Glomerular endothelial cell (primary cell): ENCODE data around the gene RNF135. TPM values are rescaled to one million over a fixed set of nuclear protein-coding genes. Genes with fewer than 3 reads are reported as not detected.
"Not testable (repeated sequence)": the region's sequence is repeated elsewhere in the genome, so short reads cannot be mapped to it uniquely, and the experiment has no call there.

Experiments used
- DNase-seq: peaks from one replicate; pipeline ENCODE4 v3.0.0-alpha.2; 2011; ENCODE audit warnings: low read depth, low spot score; ENCODE audit errors: extremely low read depth
- total RNA-seq: library from RNA; depleted of rRNA; stranded (reverse); fragments of >200 nt; gene quantifications from 2 replicates; pipeline ENCODE4 v1.2.3, GENCODE V29; 2015

Gene RNF135
- total RNA-seq, 1 donor from 2014 or later = 18.1 TPM

- DNase-seq = no peak
These were observed 26.4 kb downstream of the RNF135 start for GRCh38 chr17:30997270-30997669.

GRCh38 chr17:30997842-30998241 is 27.0 kb downstream of the RNF135 start:
- no peak for DNase-seq

DNA sequence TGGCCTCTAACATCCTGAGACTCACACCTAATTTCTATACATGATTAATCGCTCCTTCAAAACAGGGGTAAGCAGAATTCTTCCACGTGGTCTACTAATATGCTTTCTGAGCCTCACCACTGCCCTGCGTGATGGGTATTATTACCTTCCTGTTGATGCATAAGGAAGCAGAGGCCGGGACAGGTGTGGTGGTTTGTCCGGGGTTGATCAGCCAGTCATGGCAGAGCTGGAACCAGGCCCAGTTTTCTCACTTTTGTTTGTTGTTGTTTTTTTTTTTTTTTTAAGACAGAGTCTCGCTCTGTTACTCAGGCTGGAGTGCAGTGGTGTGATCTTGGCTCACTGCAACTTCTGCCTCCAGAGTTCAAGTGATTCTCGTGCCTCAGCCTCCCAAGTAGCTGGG is 31.2 kb downstream of the RNF135 start:
- no peak for DNase-seq

GRCh38 chr17:31003225-31003866 is 32.5 kb downstream of the RNF135 start:
- no peak for DNase-seq

DNA sequence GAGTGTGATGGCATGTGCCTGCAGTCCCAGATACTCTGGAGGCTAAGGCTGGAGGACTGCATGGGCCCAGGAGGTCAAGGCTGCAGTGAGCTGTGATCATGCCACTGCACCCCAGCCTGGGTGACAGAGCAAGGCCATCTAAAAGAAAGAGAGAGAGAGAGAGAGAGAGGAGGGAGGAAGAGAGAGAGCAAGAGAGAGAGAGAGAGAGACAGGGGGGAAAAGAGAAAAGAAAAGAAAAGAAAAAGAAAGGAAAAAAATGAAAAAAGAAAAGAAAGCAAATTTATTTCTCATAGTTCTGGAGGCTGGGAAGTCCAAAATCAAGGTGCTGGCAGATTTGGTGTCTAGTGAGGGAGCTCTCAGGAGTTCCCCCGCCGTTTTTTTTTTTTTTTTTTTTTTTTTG is 33.3 kb downstream of the RNF135 start:
- DNase-seq = no peak

- no peak for DNase-seq
These were observed 37.0 kb downstream of the RNF135 start for GRCh38 chr17:31007695-31008373.

DNA sequence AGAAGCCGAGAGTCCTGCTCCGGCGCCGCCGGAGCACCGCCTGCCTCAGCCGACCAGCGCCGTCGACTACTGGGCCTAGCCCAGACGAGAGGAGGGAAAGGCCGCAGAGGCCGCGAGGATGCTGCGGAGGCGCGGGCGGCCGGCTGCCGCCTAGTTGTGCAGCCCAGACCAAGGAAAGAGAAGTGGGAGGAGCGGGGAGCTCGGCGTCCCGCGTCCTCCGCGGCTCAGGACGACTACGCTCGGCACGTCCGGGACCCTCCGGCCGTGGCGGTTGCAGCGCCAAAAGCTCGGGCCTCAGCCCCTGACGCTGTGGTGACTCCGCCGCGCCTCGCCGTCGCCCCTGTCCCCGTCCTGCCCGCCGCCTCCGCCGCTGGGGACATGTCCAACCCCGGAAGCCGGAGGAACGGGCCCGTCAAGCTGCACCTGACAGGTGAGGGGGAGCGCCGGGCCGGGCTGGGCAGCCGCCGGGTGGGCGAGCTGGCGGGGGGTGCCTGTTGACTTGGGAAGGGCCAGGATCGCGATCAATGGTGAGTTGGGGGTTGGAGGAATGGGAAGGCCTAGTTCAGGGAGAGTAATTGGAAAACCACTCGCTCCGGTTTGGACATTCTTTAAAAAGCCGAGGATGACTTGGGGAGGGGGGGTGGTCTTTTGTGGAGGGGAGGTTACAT is 37.7 kb downstream of the RNF135 start:
- no peak for DNase-seq

DNA sequence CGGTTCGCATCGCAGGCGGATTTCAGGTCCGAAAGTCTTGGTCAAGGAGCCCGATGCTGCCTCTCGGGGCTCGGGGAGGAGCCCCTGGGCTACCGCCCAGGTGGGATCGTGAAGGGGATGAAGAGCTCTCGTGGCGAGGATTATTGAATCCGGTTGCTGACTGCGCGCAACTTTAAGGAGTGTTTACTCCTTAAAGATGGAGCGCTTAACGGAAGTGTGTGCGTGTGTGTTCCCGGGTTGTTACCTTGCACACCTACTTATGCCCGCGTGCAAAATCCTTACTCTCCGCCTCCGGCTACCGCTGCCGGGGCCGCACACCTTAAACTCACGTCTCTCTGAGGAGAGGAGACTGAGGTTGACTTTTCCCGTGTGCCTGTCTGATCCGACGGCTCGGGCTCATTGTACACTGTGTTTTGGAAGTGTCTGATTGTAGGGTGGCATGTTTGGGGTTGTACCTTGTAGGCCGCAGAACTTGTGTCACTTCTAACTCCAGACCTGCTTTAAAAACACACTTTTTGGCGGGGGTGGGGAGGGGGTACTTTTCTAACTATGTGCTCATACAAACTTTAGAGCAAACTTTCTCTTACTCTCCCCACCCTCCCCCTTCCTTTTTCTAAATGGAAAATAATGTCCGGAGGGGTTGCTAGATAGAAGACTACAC is 38.3 kb downstream of the RNF135 start:
- not testable (repeated sequence) for DNase-seq

DNA sequence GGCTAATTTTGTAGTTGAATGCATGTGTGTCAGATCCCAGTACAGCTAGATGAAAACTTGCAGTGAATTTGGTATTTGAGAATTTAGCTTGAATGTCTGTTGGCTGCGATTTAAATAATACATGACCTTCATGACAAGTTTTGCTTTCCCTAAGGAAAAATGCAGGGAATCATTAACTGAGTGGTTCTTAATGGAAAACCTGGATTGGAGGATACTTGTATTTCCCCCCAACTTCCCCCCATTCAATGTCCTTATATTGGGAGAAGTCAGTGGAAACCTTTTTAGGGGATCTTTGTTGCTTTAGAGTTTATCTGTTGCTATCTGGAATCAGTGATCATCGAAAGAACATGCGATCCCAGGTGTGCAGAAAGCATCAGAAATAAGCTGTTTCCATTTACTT is 39.2 kb downstream of the RNF135 start:
- DNase-seq = not testable (repeated sequence)

DNA sequence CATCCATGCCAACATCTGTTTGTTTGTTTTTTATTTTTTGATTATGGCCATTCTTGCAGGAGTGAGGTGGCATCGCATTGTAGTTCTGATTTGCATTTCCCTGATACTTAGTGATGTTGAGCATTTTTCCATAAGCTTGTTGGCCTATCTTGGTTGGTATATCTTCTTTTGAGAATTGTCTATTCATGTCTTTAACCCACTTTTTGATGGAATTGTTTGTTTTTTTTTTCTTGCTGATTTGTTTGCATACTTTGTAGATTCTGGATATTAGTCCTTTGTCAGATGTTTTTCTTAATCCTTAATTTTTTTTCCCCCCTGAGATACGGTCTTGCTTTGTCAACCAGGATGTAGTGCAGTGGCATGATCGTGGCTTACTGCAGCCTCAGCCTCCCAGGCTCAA is 43.0 kb downstream of the RNF135 start:
- DNase-seq = no peak

- no peak for DNase-seq
These were observed 44.8 kb downstream of the RNF135 start for GRCh38 chr17:31015639-31016038.

GRCh38 chr17:31019004-31019403 is 48.2 kb downstream of the RNF135 start:
- no peak for DNase-seq

DNA sequence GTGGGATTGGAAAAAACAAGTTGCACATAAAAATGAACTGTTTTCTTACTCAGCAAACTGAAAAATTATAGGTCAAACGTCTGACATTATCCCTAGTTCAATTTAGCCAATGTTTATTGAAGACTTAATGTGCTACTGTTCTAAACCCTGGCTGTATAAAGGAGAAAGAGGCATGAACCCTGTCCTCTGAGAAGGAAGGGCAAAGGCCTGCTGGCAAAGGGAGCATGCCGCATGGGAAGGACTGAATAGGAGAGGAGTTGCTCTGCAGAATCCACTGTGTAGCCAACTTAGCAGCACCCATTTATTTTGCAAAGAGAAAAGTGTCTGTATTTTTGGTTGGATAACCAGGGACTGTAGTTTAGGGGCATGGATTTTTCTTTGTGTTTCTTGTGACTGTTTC is 52.3 kb downstream of the RNF135 start:
- DNase-seq = not testable (repeated sequence)

- DNase-seq = no peak
These were observed 61.0 kb downstream of the RNF135 start for GRCh38 chr17:31031841-31032240.

GRCh38 chr17:31035611-31036010 is 64.8 kb downstream of the RNF135 start:
- DNase-seq = not testable (repeated sequence)

DNA sequence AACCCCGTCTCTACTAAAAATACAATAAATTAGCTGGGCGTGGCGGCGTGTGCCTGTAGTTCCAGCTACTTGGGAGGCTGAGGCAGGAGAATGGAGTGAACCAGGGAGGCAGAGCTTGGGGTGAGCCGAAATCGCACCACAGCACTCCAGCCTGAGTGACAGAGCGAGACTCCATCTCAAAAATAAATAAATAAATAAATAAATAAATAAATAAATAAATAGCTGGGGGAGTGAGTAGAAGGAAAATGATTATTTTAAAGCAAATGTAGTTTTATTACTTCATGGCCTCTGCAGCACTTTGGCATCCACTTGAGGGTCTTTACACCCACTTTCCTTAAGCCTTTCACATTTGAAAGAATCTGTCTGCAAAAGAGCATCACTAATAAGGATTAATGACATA is 70.0 kb downstream of the RNF135 start:
- DNase-seq = not testable (repeated sequence)

- DNase-seq = not testable (repeated sequence)
These were observed 71.5 kb downstream of the RNF135 start for GRCh38 chr17:31042378-31042777.

- not testable (repeated sequence) for DNase-seq
These were observed 76.1 kb downstream of the RNF135 start for GRCh38 chr17:31046856-31047425.

DNA sequence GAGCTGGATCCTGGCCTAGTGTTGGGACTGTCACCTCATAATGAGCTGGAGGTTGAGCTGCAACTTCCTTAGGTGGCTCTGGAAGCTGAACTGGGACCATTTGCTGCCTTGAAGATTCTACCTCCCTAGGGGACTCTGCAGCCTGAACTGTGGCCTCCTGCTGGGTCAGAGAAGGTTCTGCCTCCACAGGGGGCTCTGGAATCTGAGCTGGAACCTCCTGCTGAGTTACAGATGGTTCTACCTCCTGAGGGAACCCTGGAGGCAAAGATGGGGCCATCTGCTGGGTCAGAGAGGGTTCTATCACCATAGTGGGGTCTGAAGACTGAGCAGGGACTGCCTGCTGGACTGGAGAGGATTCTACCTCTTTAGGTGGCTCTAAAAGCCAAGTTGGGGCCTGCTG is 77.3 kb downstream of the RNF135 start:
- no peak for DNase-seq

DNA sequence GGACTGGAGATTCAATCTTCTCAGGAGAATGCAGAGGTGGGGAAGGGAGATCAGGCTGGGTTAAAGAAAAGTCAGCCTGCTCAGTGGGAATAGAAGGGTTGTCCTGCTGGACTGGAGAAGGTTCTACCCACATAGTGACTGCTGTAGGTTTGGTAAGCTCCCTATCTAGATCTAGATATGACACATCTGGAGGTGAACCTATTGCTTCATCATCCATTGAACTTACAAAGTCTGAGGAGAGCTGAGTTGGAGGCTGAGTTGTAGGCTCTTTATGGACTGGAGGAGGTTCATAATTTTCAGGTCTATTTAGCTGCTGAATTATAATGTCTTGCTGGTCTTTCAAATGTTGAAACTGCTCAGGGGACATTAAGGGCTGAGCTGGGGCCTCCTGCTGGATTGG is 77.9 kb downstream of the RNF135 start:
- no peak for DNase-seq
